K562 (cell line): ENCODE results near the gene WDR62. TPM values are rescaled to one million over a fixed set of nuclear protein-coding genes. Genes with fewer than 3 reads are reported as not detected.
A peak's percentile ranks its signal among the peaks of the same experiment; 100 is the strongest.

Experiments used
- AFF1 ChIP-seq, 2 experiments: fragments of 450-650 bp; IDR thresholded peaks; 2 replicates each; pipeline ENCODE4 v1.6.1; 2018; ENCODE audit warnings: mild to moderate bottlenecking in 2 of 2, low read depth in 1 of 2; ENCODE audit not compliant: partially characterized antibody in 2 of 2
- ATF7 ChIP-seq: fragments of 450-650 bp; IDR thresholded peaks from 2 replicates; pipeline ENCODE4 v1.7.1; 2014; ENCODE audit warnings: mild to moderate bottlenecking, moderate library complexity
- CBX3 ChIP-seq, 2 experiments: IDR thresholded peaks; 1 replicate in 1 of 2; 2 replicates in 1 of 2; pipeline ENCODE4 v1.6.1; 2012; ENCODE audit warnings: inconsistent platforms in 2 of 2, low read length in 2 of 2, borderline replicate concordance in 1 of 2, control low read depth in 1 of 2
- DACH1 ChIP-seq: fragments of 450-650 bp; IDR thresholded peaks from 2 replicates; pipeline ENCODE4 v1.6.1; 2018; ENCODE audit not compliant: partially characterized antibody
- DLX4 ChIP-seq: fragments of 250-450 bp; sonication (Bioruptor Pico); IDR thresholded peaks from 2 replicates; pipeline ENCODE4 v1.6.1; 2021; ENCODE audit warnings: mild to moderate bottlenecking
- ETS1 ChIP-seq: conservative IDR thresholded peaks from 2 replicates; pipeline ENCODE4 v1.6.1; 2011; ENCODE audit warnings: low read depth, mild to moderate bottlenecking, low read length; ENCODE audit not compliant: control insufficient read depth
- FOXA1 ChIP-seq: fragments of 450-650 bp; IDR thresholded peaks from 2 replicates; pipeline ENCODE4 v1.6.1; 2016; ENCODE audit warnings: mild to moderate bottlenecking, borderline replicate concordance
- FOXA3 ChIP-seq, 2 experiments: fragments of 450-650 bp in 1 of 2; sonication (generic) in 1 of 2; formaldehyde crosslinking; IDR thresholded peaks in 1 of 2; conservative IDR thresholded peaks in 1 of 2; 2 replicates each; pipeline versions ENCODE4 v1.4.0 to v1.8.0; 2020 to 2022; ENCODE audit warnings: mild to moderate bottlenecking in 2 of 2, missing genetic modification reagents in 1 of 2
- HSF4 ChIP-seq: fragments of 250-450 bp; sonication (Bioruptor Pico); IDR thresholded peaks from 2 replicates; pipeline ENCODE4 v2.1.2; 2022; ENCODE audit warnings: mild to moderate bottlenecking, moderate library complexity, borderline replicate concordance
- KLF10 ChIP-seq: fragments of 250-450 bp; sonication (Bioruptor Pico); IDR thresholded peaks from 2 replicates; pipeline ENCODE4 v1.6.1; 2021; ENCODE audit warnings: matching md5 sums
- MAFK ChIP-seq: IDR thresholded peaks from 2 replicates; pipeline ENCODE4 v1.6.1; 2011; ENCODE audit warnings: low read length, improper control_type of control experiment
- MXI1 ChIP-seq: IDR thresholded peaks from 2 replicates; pipeline ENCODE4 v1.6.1; 2011; ENCODE audit warnings: low read depth, mild to moderate bottlenecking, improper control_type of control experiment, low read length
- NR4A1 ChIP-seq, 2 experiments: fragments of 250-450 bp in 1 of 2; fragments of 450-650 bp in 1 of 2; sonication (Bioruptor Pico) in 1 of 2; IDR thresholded peaks; 2 replicates each; pipeline versions ENCODE4 v1.4.0 to v1.6.1; 2016 to 2020; ENCODE audit warnings: mild to moderate bottlenecking in 2 of 2, missing compliant biosample characterization in 1 of 2, missing genetic modification characterization in 1 of 2, moderate library complexity in 1 of 2
- RB1 ChIP-seq: fragments of 450-650 bp; IDR thresholded peaks from 2 replicates; pipeline ENCODE4 v1.6.1; 2017; ENCODE audit warnings: low read depth, mild to moderate bottlenecking
- RBM15 ChIP-seq: fragments of 200-400 bp; formaldehyde crosslinking; IDR thresholded peaks from 2 replicates; pipeline ENCODE4 v1.6.1; 2018; ENCODE audit warnings: mild to moderate bottlenecking, low read length, moderate library complexity; ENCODE audit not compliant: insufficient read depth
- RNF2 ChIP-seq: sonication (generic); IDR thresholded peaks from 2 replicates; pipeline ENCODE4 v1.6.1; 2016
- SMAD3 ChIP-seq: fragments of 450-650 bp; formaldehyde crosslinking; conservative IDR thresholded peaks from 2 replicates; pipeline ENCODE4 v1.4.0; 2020; ENCODE audit warnings: mild to moderate bottlenecking
- TGIF2 ChIP-seq: sonication (generic); formaldehyde crosslinking; IDR thresholded peaks from 2 replicates; pipeline ENCODE4 v1.8.1; 2022; ENCODE audit warnings: mild to moderate bottlenecking, missing genetic modification reagents, moderate library complexity
- ZFX ChIP-seq: sonication (generic); formaldehyde crosslinking; IDR thresholded peaks from 2 replicates; pipeline ENCODE4 v1.8.0; 2022; ENCODE audit warnings: mild to moderate bottlenecking, missing genetic modification reagents, moderate library complexity
- ZNF143 ChIP-seq: sonication (generic); formaldehyde crosslinking; IDR thresholded peaks from 2 replicates; pipeline ENCODE4 v1.9.0; 2022; ENCODE audit warnings: mild to moderate bottlenecking, missing genetic modification reagents
- ZNF23 ChIP-seq: fragments of 250-450 bp; sonication (Bioruptor Pico); IDR thresholded peaks from 2 replicates; pipeline ENCODE4 v1.4.0; 2020; ENCODE audit warnings: mild to moderate bottlenecking
- ZNF354B ChIP-seq: fragments of 250-450 bp; sonication (Bioruptor Pico); IDR thresholded peaks from 2 replicates; pipeline ENCODE4 v1.4.0; 2020
- ZNF785 ChIP-seq: fragments of 250-450 bp; sonication (Bioruptor Pico); IDR thresholded peaks from 2 replicates; pipeline ENCODE4 v1.4.0; 2020; ENCODE audit warnings: mild to moderate bottlenecking
- ZSCAN29 ChIP-seq: fragments of 450-650 bp; IDR thresholded peaks from 2 replicates; pipeline ENCODE4 v1.6.1; 2017
- polyA plus RNA-seq, 8 experiments: library from polyadenylated mRNA; depleted of rRNA in 4 of 8; stranded (reverse) in 5 of 8; unstranded in 3 of 8; fragments of >200 nt; fragmentation: Nextera tagmentation in 2 of 8; fragmentation: Illumina TruSeq in 1 of 8; extraction: Ambion mirVana in 2 of 8; extraction: Trizol in 1 of 8; gene quantifications; 2 replicates each; pipeline versions ENCODE4 v1.2.1 to v1.2.3, GENCODE V29; 2011 to 2014; ENCODE audit warnings: inconsistent platforms in 1 of 8, missing spikeins in 1 of 8
- total RNA-seq, 7 experiments: library from RNA; depleted of rRNA in 6 of 7; stranded (reverse); fragments of >200 nt in 6 of 7; fragmentation: Illumina TruSeq in 2 of 7; extraction: Trizol in 2 of 7; gene quantifications; 2 replicates each; pipeline versions ENCODE4 v1.2.1 to v1.2.3, GENCODE V29; 2011 to 2021; ENCODE audit warnings: low replicate concordance in 1 of 7

WDR62 gene
- total and polyA plus RNA-seq, 9 of the 15 experiments (the other 6 are each of a cell fraction or from before 2014, with no cell fraction given) = 0.35 to 32.8 (median 14.4) TPM

- TF ChIP-seq AFF1 (IDR thresholded peaks at IDR 0.05; ENCODE audit: low read depth in 1 of 2, partially characterized antibody in 2 of 2) (peak in 1 of 2 experiments; percentile 15), RBM15 (no peak), ZNF143 (no peak), DLX4 (CRISPR knock-in tag) (no peak), SMAD3 (no peak), ZFX (CRISPR knock-in tag) (peak; percentile 95), FOXA1 (no peak), KLF10 (no peak), ZNF23 (CRISPR knock-in tag) (no peak), TGIF2 (CRISPR knock-in tag) (no peak), DACH1 (no peak), MXI1 (no peak), ATF7 (peak; percentile 89), MAFK (no peak; the same call in 1 of the 2 replicates), HSF4 (CRISPR knock-in tag) (no peak), RB1 (peak; percentile 93), CBX3 (IDR thresholded peaks at IDR 0.05; ENCODE audit: borderline replicate concordance in 1 of 2, low read length in 2 of 2) (no peak; a peak in 1 of 3 replicates), FOXA3 (CRISPR knock-in tag; conservative IDR thresholded peaks at IDR 0.05 in 1 of 2, IDR thresholded peaks at IDR 0.05 in 1 of 2) (no peak), NR4A1 (CRISPR knock-in tag; IDR thresholded peaks at IDR 0.05) (no peak), NR4A1 (tag; IDR thresholded peaks at IDR 0.05) (0 out of 2 replicates have a peak, but pooled peaks have one; percentile 59), ETS1 (no peak), ZNF354B (CRISPR knock-in tag) (no peak), RNF2 (peak; percentile 51; the same call in 1 of the 2 replicates), ZNF785 (CRISPR knock-in tag) (no peak), ZSCAN29 (no peak)
These were observed 85.0 kb downstream of the WDR62 start, which contains the start of gene CAPNS1 (continued) for GRCh38 chr19:36139473-36140303.
